PC-3 (cell line): ENCODE data around the gene SH3GL3.

Experiments used
- CTCF ChIP-seq: fragments of 300-600 bp; sonication (generic); conservative IDR thresholded peaks from 2 replicates; pipeline ENCODE4 v1.5.1; 2017; ENCODE audit warnings: antibody characterized with exemption, low read depth, mild to moderate bottlenecking, low read length
- EZH2 ChIP-seq: fragments of 300-600 bp; sonication (generic); IDR thresholded peaks from one replicate; pipeline ENCODE4 v1.6.1; 2017; ENCODE audit warnings: antibody characterized with exemption, mild to moderate bottlenecking, low read length; ENCODE audit not compliant: unreplicated experiment

GRCh38 chr15:83446417-83446816, 724 bp upstream of the SH3GL3 start:
- TF ChIP-seq CTCF: no peak
- no peak for TF ChIP-seq EZH2
